H1 (cell line): ENCODE measurements around the gene ESYT1. TPM values are rescaled to one million over a fixed set of nuclear protein-coding genes. Genes with fewer than 3 reads are reported as not detected.

Experiments
- CTCF ChIA-PET: fragments of 300-600 bp; sonication (Branson Sonifier 250); formaldehyde crosslinking; loops from one replicate; lab custom pipeline; 2021; ENCODE audit not compliant: partially characterized antibody; lab: Charles Lee
- POLR2A ChIA-PET: fragments of 300-600 bp; sonication (Branson Sonifier 250); formaldehyde crosslinking; loops from one replicate; lab custom pipeline; 2021; ENCODE audit warnings: inconsistent platforms; ENCODE audit not compliant: partially characterized antibody; lab: Charles Lee
- DNase-seq, 2 experiments: peaks; one replicate each; pipeline versions ENCODE4 v3.0.0 to v3.0.0-alpha.2; 2010 to 2022; ENCODE audit warnings: low spot score in 2 of 2, low read depth in 1 of 2, mixed read lengths in 1 of 2
- FAIRE-seq: peaks from 2 replicates; lab custom pipeline; 2011; peaks lifted over from hg19 to GRCh38; lab: Jason Lieb, UNC
- H2AFZ ChIP-seq: 2 replicates; pipeline ENCODE4 v1.8.1; 2012; ENCODE audit warnings: low read length, inconsistent platforms
- H2AK5ac ChIP-seq: 2 replicates; pipeline ENCODE4 v1.6.1; 2013; ENCODE audit warnings: low read depth, low read length
- H2BK120ac ChIP-seq: replicated peaks from 2 replicates; pipeline ENCODE3; 2013; ENCODE audit warnings: low read depth, low read length, inconsistent platforms
- H2BK12ac ChIP-seq: 2 replicates; pipeline ENCODE4 v1.6.1; 2013; ENCODE audit warnings: low read depth, low read length
- H2BK15ac ChIP-seq: 2 replicates; pipeline ENCODE4 v1.6.1; 2013; ENCODE audit warnings: low read length
- H2BK20ac ChIP-seq: 2 replicates; pipeline ENCODE4 v1.6.1; 2013; ENCODE audit warnings: low read length
- H2BK5ac ChIP-seq: 2 replicates; pipeline ENCODE4 v1.6.1; 2013; ENCODE audit warnings: low read depth, low read length
- H3K14ac ChIP-seq: 2 replicates; pipeline ENCODE4 v1.6.1; 2013; ENCODE audit warnings: inconsistent platforms; ENCODE audit not compliant: insufficient read length
- H3K18ac ChIP-seq: 2 replicates; pipeline ENCODE4 v1.6.1; 2013; ENCODE audit warnings: low read length; ENCODE audit errors: extremely low read depth
- H3K23ac ChIP-seq: 2 replicates; pipeline ENCODE4 v1.6.1; 2013; ENCODE audit warnings: inconsistent platforms; ENCODE audit not compliant: insufficient read length
- H3K23me2 ChIP-seq: 2 replicates; pipeline ENCODE4 v1.6.1; 2013; ENCODE audit warnings: low read depth, low read length
- H3K27ac ChIP-seq: 2 replicates; pipeline ENCODE4 v1.6.1; 2011; ENCODE audit warnings: low read depth, low read length, inconsistent platforms
- H3K27me3 ChIP-seq, 4 experiments: replicated peaks in 1 of 4; 1 replicate in 1 of 4; 2 replicates in 3 of 4; pipeline versions ENCODE4 v1.6.1 to v1.8.1; 2011 to 2013; ENCODE audit warnings: low read length in 3 of 4, mild to moderate bottlenecking in 3 of 4, inconsistent platforms in 2 of 4, mixed read lengths in 2 of 4, moderate library complexity in 1 of 4; ENCODE audit not compliant: control insufficient read depth in 3 of 4, insufficient read depth in 3 of 4; ENCODE audit errors: extremely low read depth in 1 of 4
- H3K36me3 ChIP-seq, 4 experiments: 2 replicates each; pipeline versions ENCODE4 v1.6.1 to v1.8.1; 2011 to 2013; ENCODE audit warnings: mild to moderate bottlenecking in 4 of 4, low read length in 3 of 4, moderate library complexity in 2 of 4, control low read depth in 1 of 4, inconsistent platforms in 1 of 4; ENCODE audit not compliant: insufficient read depth in 4 of 4, control insufficient read depth in 2 of 4
- H3K4ac ChIP-seq: replicated peaks from 2 replicates; pipeline ENCODE3; 2013; ENCODE audit warnings: low read length, low read depth, mixed read lengths, inconsistent platforms; ENCODE audit not compliant: insufficient read length
- H3K4me1 ChIP-seq, 4 experiments: replicated peaks in 1 of 4; 1 replicate in 1 of 4; 2 replicates in 3 of 4; pipeline versions ENCODE4 v1.6.1 to v1.8.1; 2011 to 2013; ENCODE audit warnings: low read length in 3 of 4, inconsistent platforms in 2 of 4, mixed read lengths in 1 of 4; ENCODE audit not compliant: insufficient read depth in 4 of 4, control insufficient read depth in 3 of 4
- H3K4me2 ChIP-seq, 2 experiments: 2 replicates each; pipeline versions ENCODE4 v1.6.1 to v1.8.1; 2011 to 2013; ENCODE audit warnings: low read depth in 2 of 2, low read length in 2 of 2, control low read depth in 1 of 2, inconsistent platforms in 1 of 2, mild to moderate bottlenecking in 1 of 2; ENCODE audit not compliant: insufficient read depth in 1 of 2
- H3K4me3 ChIP-seq, 4 experiments: fragments of 200-600, 300-600 bp in 1 of 4; sonication (generic), shearing (Covaris generic), sonication (Bioruptor Twin) in 1 of 4; 2 replicates each; pipeline versions ENCODE4 v1.5.1 to v1.8.1; 2011 to 2016; ENCODE audit warnings: low read length in 4 of 4, low read depth in 3 of 4, control low read depth in 2 of 4, inconsistent platforms in 2 of 4, mild to moderate bottlenecking in 2 of 4, mixed read lengths in 1 of 4, moderate library complexity in 1 of 4; ENCODE audit not compliant: insufficient read depth in 2 of 4; ENCODE audit errors: extremely low read depth in 1 of 4
- H3K56ac ChIP-seq: replicated peaks from 2 replicates; pipeline ENCODE3; 2013; ENCODE audit warnings: low read depth, mild to moderate bottlenecking, mixed read lengths, low read length, inconsistent platforms; ENCODE audit not compliant: insufficient read length
- H3K79me1 ChIP-seq: 2 replicates; pipeline ENCODE4 v1.6.1; 2013; ENCODE audit warnings: low read depth, low read length, control low read depth
- H3K79me2 ChIP-seq, 2 experiments: 2 replicates each; pipeline versions ENCODE4 v1.6.1 to v1.8.1; 2012 to 2013; ENCODE audit warnings: low read length in 2 of 2, mild to moderate bottlenecking in 2 of 2, inconsistent platforms in 1 of 2; ENCODE audit not compliant: insufficient read depth in 2 of 2, control insufficient read depth in 1 of 2
- H3K9ac ChIP-seq, 4 experiments: replicated peaks in 1 of 4; 1 replicate in 1 of 4; 2 replicates in 3 of 4; pipeline versions ENCODE4 v1.6.1 to v1.8.1; 2011 to 2013; ENCODE audit warnings: low read depth in 3 of 4, low read length in 3 of 4, control low read depth in 2 of 4, mild to moderate bottlenecking in 2 of 4, moderate library complexity in 2 of 4, inconsistent platforms in 1 of 4; ENCODE audit errors: extremely low read depth in 1 of 4
- H3K9me3 ChIP-seq, 2 experiments: 2 replicates each; pipeline versions ENCODE4 v1.6.1 to v1.8.1; 2012 to 2013; ENCODE audit warnings: mild to moderate bottlenecking in 2 of 2, moderate library complexity in 2 of 2, control low read depth in 1 of 2, inconsistent platforms in 1 of 2, low read depth in 1 of 2, low read length in 1 of 2, mixed read lengths in 1 of 2; ENCODE audit not compliant: insufficient read depth in 2 of 2
- H4K20me1 ChIP-seq, 2 experiments: replicated peaks in 1 of 2; 2 replicates each; pipeline versions ENCODE3 to v1.8.1; 2011 to 2013; ENCODE audit warnings: inconsistent platforms in 2 of 2, low read length in 2 of 2, mild to moderate bottlenecking in 1 of 2; ENCODE audit not compliant: insufficient read depth in 2 of 2, control insufficient read depth in 1 of 2
- H4K5ac ChIP-seq: 2 replicates; pipeline ENCODE4 v1.6.1; 2013; ENCODE audit warnings: low read length, low read depth, mixed read lengths, inconsistent platforms; ENCODE audit not compliant: insufficient read length
- H4K8ac ChIP-seq: 2 replicates; pipeline ENCODE4 v1.8.0; 2013; ENCODE audit warnings: mild to moderate bottlenecking, moderate library complexity, low read length, inconsistent platforms; ENCODE audit not compliant: insufficient read depth; ENCODE audit errors: extremely low read depth
- H4K91ac ChIP-seq: replicated peaks from 2 replicates; pipeline ENCODE3; 2013; ENCODE audit warnings: low read length, mixed read lengths, inconsistent platforms; ENCODE audit not compliant: insufficient read length
- CEBPB ChIP-seq: IDR thresholded peaks from 2 replicates; pipeline ENCODE4 v1.6.1; 2012; ENCODE audit warnings: low read depth, low read length
- CTBP2 ChIP-seq: IDR thresholded peaks from 2 replicates; pipeline ENCODE4 v1.7.0; 2011; ENCODE audit warnings: borderline replicate concordance, mild to moderate bottlenecking, moderate library complexity, mixed read lengths, low read length; ENCODE audit not compliant: insufficient read depth, insufficient read length
- EP300 ChIP-seq, 2 experiments: IDR thresholded peaks; 1 replicate in 1 of 2; 2 replicates in 1 of 2; pipeline ENCODE4 v1.6.1; 2011 to 2012; ENCODE audit warnings: low read depth in 2 of 2, low read length in 2 of 2, mild to moderate bottlenecking in 2 of 2, borderline replicate concordance in 1 of 2, inconsistent platforms in 1 of 2, moderate library complexity in 1 of 2
- NRF1 ChIP-seq: IDR thresholded peaks from 2 replicates; pipeline ENCODE4 v1.6.1; 2011; ENCODE audit warnings: mild to moderate bottlenecking, low read depth, low read length, improper control_type of control experiment
- POLR2A ChIP-seq, 2 experiments: IDR thresholded peaks; 1 replicate in 1 of 2; 2 replicates in 1 of 2; pipeline ENCODE4 v1.6.1; 2011; ENCODE audit warnings: low read depth in 2 of 2, low read length in 2 of 2, mild to moderate bottlenecking in 2 of 2; ENCODE audit errors: control extremely low read depth in 1 of 2
- RXRA ChIP-seq: IDR thresholded peaks from 2 replicates; pipeline ENCODE4 v1.6.1; 2011; ENCODE audit warnings: low read depth, mild to moderate bottlenecking, low read length, moderate library complexity; ENCODE audit not compliant: insufficient read depth
- SIN3A ChIP-seq, 2 experiments: IDR thresholded peaks in 1 of 2; conservative IDR thresholded peaks in 1 of 2; 2 replicates each; pipeline ENCODE4 v1.6.1; 2011 to 2012; ENCODE audit warnings: low read length in 2 of 2, improper control_type of control experiment in 1 of 2, low read depth in 1 of 2, mild to moderate bottlenecking in 1 of 2
- WGBS, 2 experiments: shearing (Covaris generic) in 1 of 2; methylation state at CpG; one replicate each; pipeline versions ENCODE4 v1.1.6 to v1.1.7; 2013 to 2015; ENCODE audit warnings: low lambda C conversion rate in 2 of 2, mixed read lengths in 2 of 2, inconsistent platforms in 1 of 2, low coverage in 1 of 2, missing lambda C conversion rate in 1 of 2; ENCODE audit not compliant: insufficient replicate concordance in 2 of 2, insufficient coverage in 1 of 2, insufficient read length in 1 of 2; ENCODE audit errors: extremely low coverage in 1 of 2, missing lambda C conversion rate in 1 of 2; 5-methylcytosine and 5-hydroxymethylcytosine counted together
- polyA plus RNA-seq, 7 experiments: library from polyadenylated mRNA; depleted of rRNA in 3 of 7; stranded (reverse) in 5 of 7; unstranded in 2 of 7; fragments of >200 nt in 5 of 7; fragments of 200-250 nt in 2 of 7; gene quantifications; 1 replicate in 5 of 7; 2 replicates in 1 of 7; 4 replicates in 1 of 7; pipeline versions ENCODE4 v1.2.1 to v1.2.3, GENCODE V29; 2011 to 2013; ENCODE audit warnings: missing spikeins in 2 of 7, mixed read lengths in 2 of 7
- total RNA-seq: library from RNA; stranded (reverse); fragmentation: NEBNext Ultra II Directional; extraction: Animal tissue kit (Norgen Biotek cat#: 25700); gene quantifications from 2 replicates; pipeline ENCODE4 v1.2.1, GENCODE V29; 2021

The ESYT1 gene
- total and polyA plus RNA-seq, 2 of the 8 experiments (the other 6 are each of a cell fraction or from before 2014, with no cell fraction given): 86.9 to 165 TPM

- Histone ChIP-seq H3K36me3 (peaks cover 6 to 19% (median 9%) of the 10 kb centered on the region in 4 experiments; a peak in 7 of 8 replicates), H3K4ac (no peak overlapping the region), H3K9ac (no peak overlapping the region), H3K79me1 (peaks cover 3% of the 10 kb centered on the region; the same call in 1 of the 2 replicates), H3K18ac (no peak overlapping the region), H3K23ac (no peak overlapping the region), H4K5ac (no peak overlapping the region), H2BK20ac (no peak overlapping the region), H2BK12ac (no peak overlapping the region), H2BK5ac (no peak overlapping the region), H3K27ac (no peak overlapping the region), H2BK15ac (no peak overlapping the region), H3K14ac (no peak overlapping the region), H2BK120ac (no peak overlapping the region), H3K56ac (no peak overlapping the region), H3K4me2 (no peak overlapping the region), H3K4me3 (no peak overlapping the region), H2AK5ac (no peak overlapping the region), H3K27me3 (no peaks in the 10 kb centered on the region; a peak in 1 of 7 replicates), H3K4me1 (peaks cover 9 to 21% (median 13%) of the 10 kb centered on the region in 4 experiments), H4K91ac (no peak overlapping the region), H4K20me1 (peaks cover 2 to 8% of the 10 kb centered on the region in 2 experiments), H3K79me2 (peaks cover 3 to 23% of the 10 kb centered on the region in 2 experiments), H2AFZ (no peak overlapping the region), H3K23me2 (peaks cover 24% of the 10 kb centered on the region), H4K8ac (no peak overlapping the region), H3K9me3 (no peaks in the 10 kb centered on the region)
- no peak for TF ChIP-seq POLR2A (IDR thresholded peaks at IDR 0.05; ENCODE audit: control extremely low read depth in 1 of 2, low read depth in 2 of 2, low read length in 2 of 2)
- no peak for TF ChIP-seq EP300 (IDR thresholded peaks at IDR 0.05; ENCODE audit: borderline replicate concordance in 1 of 2, low read depth in 2 of 2, low read length in 2 of 2)
- no peak for TF ChIP-seq SIN3A (conservative IDR thresholded peaks at IDR 0.05 in 1 of 2, IDR thresholded peaks at IDR 0.05 in 1 of 2; ENCODE audit: low read depth in 1 of 2, low read length in 2 of 2)
- no peak for TF ChIP-seq NRF1
- no peak for TF ChIP-seq CTBP2
- no peak for TF ChIP-seq RXRA
- no peak for TF ChIP-seq CEBPB
- ChIA-PET POLR2A (interaction anchor here (1.1 to 15.6 kb wide), 7 partner anchors 8 to 294 kb away, joined by 3 to 656 read pairs (median 7); partner anchors contain the start of genes PA2G4, RNF41, SMARCC2 and TIMELESS), CTCF (interaction anchor here (1.2 to 2.7 kb wide), 5 partner anchors 10 to 44 kb away, joined by 3 to 15 read pairs (median 4); partner anchors contain the start of genes ESYT1 and ZC3H10)
- no peak for DNase-seq
- 94% methylated on average over 5 of the region's 5 CpGs; no CpG with 5 or more reads in 1 of the 2 experiments for WGBS, 2 experiments
- no peak for FAIRE-seq
These were observed 26.8 kb downstream of the ESYT1 start for GRCh38 chr12:56154818-56155217.
